ENCODE results near the gene KRTAP19-4.
A peak's percentile ranks its signal among the peaks of the same experiment; 100 is the strongest.
"Not testable (repeated sequence)": the region's sequence is repeated elsewhere in the genome, so short reads cannot be mapped to it uniquely, and the experiment has no call there.

The KRTAP19-4 gene

GRCh38 chr21:30505621-30506205 lies 8.7 kb upstream of the KRTAP19-4 start:
- not testable (repeated sequence) for H3K9me3 ChIP-seq (ENCODE audit: insufficient read depth, low read depth, low read length); H3K79me2 ChIP-seq (ENCODE audit: control insufficient read depth, insufficient read depth, low read length, poor library complexity); H2BK120ac ChIP-seq (ENCODE audit: insufficient read depth, low read length, poor library complexity); H3K36me3 ChIP-seq (ENCODE audit: control insufficient read depth in 1 of 2, insufficient read depth in 2 of 2, low read length in 2 of 2); H3K27me3 ChIP-seq (ENCODE audit: insufficient read depth, low read length); H3K14ac ChIP-seq (ENCODE audit: low read length); H3K27ac ChIP-seq (ENCODE audit: low read depth, low read length); H3K79me1 ChIP-seq (ENCODE audit: low read length); H2AFZ ChIP-seq (ENCODE audit: insufficient read depth, low read length, poor library complexity); H3K4me1 ChIP-seq (ENCODE audit: control insufficient read depth in 1 of 2, insufficient read depth in 2 of 2, low read length in 2 of 2); H2AK5ac ChIP-seq (ENCODE audit: low read length); H4K91ac ChIP-seq (ENCODE audit: low read depth, low read length); H3K4me3 ChIP-seq (ENCODE audit: low read depth, low read length); H2BK12ac ChIP-seq (ENCODE audit: low read length); H2BK5ac ChIP-seq (ENCODE audit: low read depth, low read length, poor library complexity); H3K4me2 ChIP-seq (ENCODE audit: low read length); H3K9ac ChIP-seq (ENCODE audit: low read length); H3K18ac ChIP-seq (ENCODE audit: low read length); H3K23ac ChIP-seq (ENCODE audit: low read length); H4K8ac ChIP-seq (ENCODE audit: low read depth, low read length); H3K4ac ChIP-seq (ENCODE audit: low read depth, low read length); H4K12ac ChIP-seq (ENCODE audit: low read depth, low read length)
- peak in 1 of 2 donors; percentile 24 for DNase-seq
- WGBS (ENCODE audit: extremely low coverage, insufficient coverage, insufficient read length) = no CpG with 5 or more reads among the region's 4 CpGs

- no peak within 1 kb of the TSS for H3K23ac ChIP-seq (ENCODE audit: low read length)
- no peak within 1 kb of the TSS for H4K8ac ChIP-seq (ENCODE audit: low read depth, low read length)
- H2BK12ac ChIP-seq (ENCODE audit: low read length) = no peak within 1 kb of the TSS
- H3K14ac ChIP-seq (ENCODE audit: low read length) = no peak within 1 kb of the TSS
- H3K4me3 ChIP-seq (ENCODE audit: low read depth, low read length) = no peak within 1 kb of the TSS
- H3K9me3 ChIP-seq (ENCODE audit: insufficient read depth, low read depth, low read length) = peaks cover 3% of the 10 kb centered on the region
- no peaks in the 10 kb centered on the region for H3K36me3 ChIP-seq (ENCODE audit: control insufficient read depth in 1 of 2, insufficient read depth in 2 of 2, low read length in 2 of 2)
- no peak within 1 kb of the TSS for H2BK120ac ChIP-seq (ENCODE audit: insufficient read depth, low read length, poor library complexity)
- H3K27me3 ChIP-seq (ENCODE audit: insufficient read depth, low read length) = no peaks in the 10 kb centered on the region
- no peak for DNase-seq
- H3K79me1 ChIP-seq (ENCODE audit: low read length) = no peaks in the 10 kb centered on the region
- no peaks in the 10 kb centered on the region for H3K4me1 ChIP-seq (ENCODE audit: control insufficient read depth in 1 of 2, insufficient read depth in 2 of 2, low read length in 2 of 2)
- H4K91ac ChIP-seq (ENCODE audit: low read depth, low read length) = no peak within 1 kb of the TSS
- no peak within 1 kb of the TSS for H3K9ac ChIP-seq (ENCODE audit: low read length)
- no CpG with 5 or more reads among the region's 6 CpGs for WGBS (ENCODE audit: extremely low coverage, insufficient coverage, insufficient read length)
- H3K4me2 ChIP-seq (ENCODE audit: low read length) = no peak within 1 kb of the TSS
- no peak within 1 kb of the TSS for H2AK5ac ChIP-seq (ENCODE audit: low read length)
- no peak within 1 kb of the TSS for H2BK5ac ChIP-seq (ENCODE audit: low read depth, low read length, poor library complexity)
- no peak within 1 kb of the TSS for H3K18ac ChIP-seq (ENCODE audit: low read length)
- H4K12ac ChIP-seq (ENCODE audit: low read depth, low read length) = no peak within 1 kb of the TSS
- no peak within 1 kb of the TSS for H2AFZ ChIP-seq (ENCODE audit: insufficient read depth, low read length, poor library complexity)
- no peak within 1 kb of the TSS for H3K27ac ChIP-seq (ENCODE audit: low read depth, low read length)
- H3K4ac ChIP-seq (ENCODE audit: low read depth, low read length) = no peak within 1 kb of the TSS
- H3K79me2 ChIP-seq (ENCODE audit: control insufficient read depth, insufficient read depth, low read length, poor library complexity) = no peaks in the 10 kb centered on the region
These were observed 5.1 kb upstream of the KRTAP19-4 start, which contains the start of gene KRTAP19-5 for GRCh38 chr21:30502041-30502440. Gene KRTAP19-5 (minus strand): TSS chr21:30502141. CDS start chr21:30502090, 51 bp downstream.

GRCh38 chr21:30491963-30492428 lies 5.0 kb downstream of the KRTAP19-4 start, which contains the start of gene KRTAP19-3:
Gene KRTAP19-3 (minus strand): TSS chr21:30492013. CDS start chr21:30491957, 56 bp downstream.
- no peaks in the 10 kb centered on the region for H3K4me1 ChIP-seq (ENCODE audit: control insufficient read depth in 1 of 2, insufficient read depth in 2 of 2, low read length in 2 of 2)
- no peak within 1 kb of the TSS for H3K14ac ChIP-seq (ENCODE audit: low read length)
- no peak within 1 kb of the TSS for H3K18ac ChIP-seq (ENCODE audit: low read length)
- H2AFZ ChIP-seq (ENCODE audit: insufficient read depth, low read length, poor library complexity) = no peak within 1 kb of the TSS
- no peak within 1 kb of the TSS for H3K4ac ChIP-seq (ENCODE audit: low read depth, low read length)
- H3K23ac ChIP-seq (ENCODE audit: low read length) = no peak within 1 kb of the TSS
- no peak within 1 kb of the TSS for H2BK120ac ChIP-seq (ENCODE audit: insufficient read depth, low read length, poor library complexity)
- no peak within 1 kb of the TSS for H4K91ac ChIP-seq (ENCODE audit: low read depth, low read length)
- H2BK5ac ChIP-seq (ENCODE audit: low read depth, low read length, poor library complexity) = no peak within 1 kb of the TSS
- H3K4me2 ChIP-seq (ENCODE audit: low read length) = no peak within 1 kb of the TSS
- no peaks in the 10 kb centered on the region for H3K36me3 ChIP-seq (ENCODE audit: control insufficient read depth in 1 of 2, insufficient read depth in 2 of 2, low read length in 2 of 2)
- no peak for DNase-seq
- no peak within 1 kb of the TSS for H4K12ac ChIP-seq (ENCODE audit: low read depth, low read length)
- no peak within 1 kb of the TSS for H2AK5ac ChIP-seq (ENCODE audit: low read length)
- no peak within 1 kb of the TSS for H3K4me3 ChIP-seq (ENCODE audit: low read depth, low read length)
- H3K9ac ChIP-seq (ENCODE audit: low read length) = no peak within 1 kb of the TSS
- H3K79me2 ChIP-seq (ENCODE audit: control insufficient read depth, insufficient read depth, low read length, poor library complexity) = no peaks in the 10 kb centered on the region
- no CpG with 5 or more reads among the region's 2 CpGs for WGBS (ENCODE audit: extremely low coverage, insufficient coverage, insufficient read length)
- no peak within 1 kb of the TSS for H3K27ac ChIP-seq (ENCODE audit: low read depth, low read length)
- H3K9me3 ChIP-seq (ENCODE audit: insufficient read depth, low read depth, low read length) = peaks cover 5% of the 10 kb centered on the region
- H2BK12ac ChIP-seq (ENCODE audit: low read length) = no peak within 1 kb of the TSS
- H4K8ac ChIP-seq (ENCODE audit: low read depth, low read length) = no peak within 1 kb of the TSS
- H3K27me3 ChIP-seq (ENCODE audit: insufficient read depth, low read length) = no peaks in the 10 kb centered on the region
- no peaks in the 10 kb centered on the region for H3K79me1 ChIP-seq (ENCODE audit: low read length)

GRCh38 chr21:30487336-30487735 lies 9.6 kb downstream of the KRTAP19-4 start, which contains the start of gene KRTAP19-2:
Gene KRTAP19-2 (minus strand): TSS chr21:30487436. CDS start chr21:30487348, 88 bp downstream.
- Histone ChIP-seq H4K91ac (ENCODE audit: low read depth, low read length) (no peak within 1 kb of the TSS), H3K23ac (ENCODE audit: low read length) (no peak within 1 kb of the TSS), H3K4me1 (ENCODE audit: control insufficient read depth in 1 of 2, insufficient read depth in 2 of 2, low read length in 2 of 2) (no peaks in the 10 kb centered on the region), H3K9me3 (ENCODE audit: insufficient read depth, low read depth, low read length) (peaks cover 7% of the 10 kb centered on the region), H2AFZ (ENCODE audit: insufficient read depth, low read length, poor library complexity) (no peak within 1 kb of the TSS), H3K4me2 (ENCODE audit: low read length) (no peak within 1 kb of the TSS), H3K4ac (ENCODE audit: low read depth, low read length) (no peak within 1 kb of the TSS), H3K79me1 (ENCODE audit: low read length) (no peaks in the 10 kb centered on the region), H3K9ac (ENCODE audit: low read length) (no peak within 1 kb of the TSS), H3K27me3 (ENCODE audit: insufficient read depth, low read length) (no peaks in the 10 kb centered on the region), H4K12ac (ENCODE audit: low read depth, low read length) (no peak within 1 kb of the TSS), H3K4me3 (ENCODE audit: low read depth, low read length) (no peak within 1 kb of the TSS), H3K18ac (ENCODE audit: low read length) (no peak within 1 kb of the TSS), H2BK120ac (ENCODE audit: insufficient read depth, low read length, poor library complexity) (no peak within 1 kb of the TSS), H2BK12ac (ENCODE audit: low read length) (no peak within 1 kb of the TSS), H4K8ac (ENCODE audit: low read depth, low read length) (no peak within 1 kb of the TSS), H3K27ac (ENCODE audit: low read depth, low read length) (no peak within 1 kb of the TSS), H2AK5ac (ENCODE audit: low read length) (no peak within 1 kb of the TSS), H2BK5ac (ENCODE audit: low read depth, low read length, poor library complexity) (no peak within 1 kb of the TSS), H3K14ac (ENCODE audit: low read length) (no peak within 1 kb of the TSS), H3K79me2 (ENCODE audit: control insufficient read depth, insufficient read depth, low read length, poor library complexity) (no peaks in the 10 kb centered on the region), H3K36me3 (ENCODE audit: control insufficient read depth in 1 of 2, insufficient read depth in 2 of 2, low read length in 2 of 2) (no peaks in the 10 kb centered on the region)
- no CpG with 5 or more reads among the region's 2 CpGs for WGBS (ENCODE audit: extremely low coverage, insufficient coverage, insufficient read length)
- DNase-seq = no peak

All from trophoblast cell (in vitro differentiated cells and primary cell).